ENCODE measurements around the gene DYNC1I1. TPM values are rescaled to one million over a fixed set of nuclear protein-coding genes. Genes with fewer than 3 reads are reported as not detected.

The DYNC1I1 gene
- total RNA-seq, 2 experiments from 2014 or later = not detected

DNA sequence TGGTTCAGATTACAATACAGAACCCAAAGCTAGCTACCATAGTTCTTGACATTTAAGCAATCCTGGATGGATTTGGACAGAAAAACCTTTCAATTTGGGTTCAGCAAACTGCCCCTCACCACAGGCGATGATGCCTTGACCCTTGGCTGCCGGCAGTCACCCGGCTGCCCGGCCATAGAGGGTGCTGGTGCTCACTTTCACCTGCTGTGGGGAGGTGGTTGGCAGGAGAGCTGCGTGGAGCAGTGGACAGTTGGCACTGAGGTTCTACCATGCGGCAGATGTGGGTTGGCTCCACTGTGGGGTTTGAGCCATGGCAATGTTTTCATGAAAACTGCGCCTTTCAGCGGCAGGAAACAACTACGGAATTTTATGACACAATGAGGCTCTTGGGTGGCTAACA lies 99.5 kb downstream of the DYNC1I1 start:
- ATAC-seq (no peak), DNase-seq (no peak)
- no peaks in the 10 kb centered on the region for H3K9me3 Mint-ChIP-seq (ENCODE audit: insufficient read depth)
- ChIA-PET POLR2A (no interaction called here), CTCF (interaction anchor here (1.2 to 1.8 kb wide), 3 partner anchors 26 to 360 kb away, joined by 3 to 10 read pairs (median 5); no protein-coding TSS in a partner anchor)
- no peak overlapping the region for H3K4me3 Mint-ChIP-seq
- H3K36me3 Mint-ChIP-seq (ENCODE audit: low read depth) = no peaks in the 10 kb centered on the region
- H3K4me1 Mint-ChIP-seq (ENCODE audit: low read depth) = no peaks in the 10 kb centered on the region
- H3K27me3 Mint-ChIP-seq (ENCODE audit: low read depth) = no peaks in the 10 kb centered on the region
- no peak overlapping the region for H3K27ac Mint-ChIP-seq

DNA sequence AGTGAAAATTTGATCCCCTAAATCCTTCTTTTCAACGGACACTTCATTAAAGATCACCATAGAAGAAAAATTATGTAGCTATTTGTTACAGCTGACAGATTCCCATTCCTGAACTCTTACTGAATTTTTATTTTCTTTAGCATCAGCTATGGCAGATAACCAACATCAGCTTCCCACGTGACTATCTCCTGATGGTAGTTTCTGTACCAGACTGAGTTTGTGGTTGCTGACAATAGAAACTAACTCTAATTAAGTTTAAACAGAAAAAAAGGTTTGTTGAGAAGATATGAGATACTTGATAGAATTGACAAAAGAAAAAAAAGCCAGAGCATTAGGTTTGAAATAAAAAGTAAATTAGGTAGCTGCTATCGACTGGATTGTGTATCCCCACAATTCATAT lies 101.8 kb downstream of the DYNC1I1 start:
- no peak for DNase-seq
- Mint-ChIP-seq H3K36me3 (ENCODE audit: low read depth) (no peaks in the 10 kb centered on the region), H3K9me3 (ENCODE audit: insufficient read depth) (no peaks in the 10 kb centered on the region), H3K4me1 (ENCODE audit: low read depth) (no peaks in the 10 kb centered on the region), H3K4me3 (no peak overlapping the region), H3K27ac (no peak overlapping the region), H3K27me3 (ENCODE audit: low read depth) (no peaks in the 10 kb centered on the region)
- ChIA-PET POLR2A (no interaction called here), CTCF (no interaction called here)
- no peak for ATAC-seq

DNA sequence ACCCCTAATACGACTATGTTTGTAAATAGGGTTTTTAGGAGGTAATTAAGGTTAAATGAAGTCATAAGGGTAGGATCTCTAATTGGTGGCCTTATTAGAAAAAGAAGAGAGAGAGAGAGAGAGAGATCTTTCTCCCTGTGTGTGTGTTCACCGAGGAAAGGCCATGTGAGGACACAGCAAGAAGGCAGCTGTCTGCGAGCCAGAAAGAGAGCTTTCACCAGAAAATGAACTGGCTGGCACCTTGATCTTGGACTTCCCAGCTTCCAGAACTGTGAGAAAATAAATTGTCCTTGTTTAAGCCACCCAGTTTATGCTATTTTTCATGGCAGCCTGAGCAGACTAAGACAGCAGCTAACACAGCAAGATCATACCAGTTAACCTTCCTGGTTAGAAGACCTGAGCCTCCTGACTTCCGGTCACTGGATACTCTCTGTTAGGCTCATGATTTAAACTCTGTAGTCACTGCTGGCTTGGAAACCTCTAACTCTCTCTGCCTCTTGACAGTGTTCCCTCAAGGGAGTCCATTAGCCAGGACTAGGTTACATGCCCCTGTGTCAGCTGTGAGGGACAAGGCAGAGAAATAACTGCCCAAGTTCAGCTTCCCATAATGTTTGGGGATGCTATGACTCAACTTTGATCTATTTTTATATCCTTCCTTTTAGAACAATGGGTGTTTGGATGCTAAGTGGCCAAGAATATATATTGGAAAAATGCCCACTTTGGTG lies 102.3 kb downstream of the DYNC1I1 start:
- Mint-ChIP-seq H3K27ac (no peak overlapping the region), H3K9me3 (ENCODE audit: insufficient read depth) (no peaks in the 10 kb centered on the region), H3K4me3 (no peak overlapping the region), H3K27me3 (ENCODE audit: low read depth) (no peaks in the 10 kb centered on the region), H3K36me3 (ENCODE audit: low read depth) (no peaks in the 10 kb centered on the region), H3K4me1 (ENCODE audit: low read depth) (no peaks in the 10 kb centered on the region)
- POLR2A ChIA-PET = no interaction called here
- DNase-seq = no peak
- CTCF ChIA-PET = no interaction called here
- ATAC-seq = no peak

DNA sequence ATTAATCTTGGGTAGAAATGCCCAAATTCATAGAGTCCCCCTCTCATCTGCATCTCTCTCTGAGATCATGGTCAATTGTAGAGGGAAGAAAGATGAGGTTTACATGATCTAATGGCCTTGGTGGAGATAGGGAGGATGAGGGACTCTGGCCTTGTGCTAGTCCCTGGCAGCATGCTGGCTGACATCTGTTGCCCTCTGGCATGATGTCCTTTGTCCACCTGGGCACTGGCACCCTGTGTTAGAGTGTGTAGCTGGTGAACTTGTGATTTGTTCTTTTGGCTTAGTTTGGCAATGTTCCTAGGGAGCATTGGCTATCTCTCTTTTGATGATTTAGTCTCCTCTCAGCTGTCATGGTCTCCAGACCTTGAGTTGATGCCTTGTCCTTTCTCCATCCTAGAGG lies 103.2 kb downstream of the DYNC1I1 start:
- Mint-ChIP-seq H3K27ac (no peak overlapping the region), H3K27me3 (ENCODE audit: low read depth) (no peaks in the 10 kb centered on the region), H3K4me1 (ENCODE audit: low read depth) (no peaks in the 10 kb centered on the region), H3K9me3 (ENCODE audit: insufficient read depth) (no peaks in the 10 kb centered on the region), H3K36me3 (ENCODE audit: low read depth) (no peaks in the 10 kb centered on the region), H3K4me3 (no peak overlapping the region)
- ChIA-PET CTCF (interaction anchor here (0.6 kb wide), 1 partner anchor 8 kb away, joined by 3 read pairs; no protein-coding TSS in a partner anchor), POLR2A (no interaction called here)
- DNase-seq (no peak), ATAC-seq (no peak)

DNA sequence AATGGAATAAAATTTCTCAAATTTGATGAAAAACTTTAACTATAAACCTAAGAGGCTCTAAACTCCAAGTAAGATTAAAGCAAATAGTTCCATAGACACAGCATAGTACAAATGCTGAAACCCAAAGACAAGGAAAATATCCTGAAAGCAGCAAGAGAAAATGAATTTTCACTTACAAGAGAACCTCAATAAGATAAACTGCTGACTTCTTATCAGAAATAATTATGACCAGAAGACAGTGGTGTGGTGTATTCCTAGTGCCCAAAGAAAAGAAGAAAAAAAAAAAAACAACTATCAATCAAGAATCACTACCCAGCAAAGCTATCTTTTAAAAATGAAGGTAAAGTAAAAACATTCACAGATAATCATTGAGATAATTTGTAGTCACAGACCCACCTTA lies 106.3 kb downstream of the DYNC1I1 start:
- ChIA-PET POLR2A (no interaction called here), CTCF (no interaction called here)
- ATAC-seq (no peak), DNase-seq (no peak)
- Mint-ChIP-seq H3K27me3 (ENCODE audit: low read depth) (no peaks in the 10 kb centered on the region), H3K27ac (no peak overlapping the region), H3K9me3 (ENCODE audit: insufficient read depth) (no peaks in the 10 kb centered on the region), H3K4me3 (no peak overlapping the region), H3K4me1 (ENCODE audit: low read depth) (no peaks in the 10 kb centered on the region), H3K36me3 (ENCODE audit: low read depth) (no peaks in the 10 kb centered on the region)

DNA sequence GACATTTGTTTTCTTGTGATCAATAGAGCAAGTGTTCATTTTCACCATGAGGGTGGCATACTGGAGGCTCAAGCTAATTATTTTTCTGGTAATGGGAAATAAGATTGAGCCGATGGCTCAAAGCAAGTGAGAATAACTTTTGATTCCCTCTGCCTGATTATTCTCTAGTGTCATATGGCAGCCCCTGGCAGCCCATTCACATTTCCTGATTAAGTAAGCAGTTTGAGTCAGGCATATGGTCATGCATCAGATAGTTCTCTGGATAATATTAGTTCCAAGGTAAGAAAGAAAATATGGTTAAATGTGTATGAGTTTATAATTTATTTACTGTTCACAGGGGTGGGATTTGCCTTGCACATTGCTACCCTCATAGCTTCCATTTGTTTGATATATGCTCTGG lies 109.2 kb downstream of the DYNC1I1 start:
- ATAC-seq = no peak
- ChIA-PET CTCF (no interaction called here), POLR2A (no interaction called here)
- Mint-ChIP-seq H3K4me1 (ENCODE audit: low read depth) (no peaks in the 10 kb centered on the region), H3K4me3 (no peak overlapping the region), H3K27me3 (ENCODE audit: low read depth) (no peaks in the 10 kb centered on the region), H3K9me3 (ENCODE audit: insufficient read depth) (no peaks in the 10 kb centered on the region), H3K36me3 (ENCODE audit: low read depth) (no peaks in the 10 kb centered on the region), H3K27ac (no peak overlapping the region)
- DNase-seq = no peak

DNA sequence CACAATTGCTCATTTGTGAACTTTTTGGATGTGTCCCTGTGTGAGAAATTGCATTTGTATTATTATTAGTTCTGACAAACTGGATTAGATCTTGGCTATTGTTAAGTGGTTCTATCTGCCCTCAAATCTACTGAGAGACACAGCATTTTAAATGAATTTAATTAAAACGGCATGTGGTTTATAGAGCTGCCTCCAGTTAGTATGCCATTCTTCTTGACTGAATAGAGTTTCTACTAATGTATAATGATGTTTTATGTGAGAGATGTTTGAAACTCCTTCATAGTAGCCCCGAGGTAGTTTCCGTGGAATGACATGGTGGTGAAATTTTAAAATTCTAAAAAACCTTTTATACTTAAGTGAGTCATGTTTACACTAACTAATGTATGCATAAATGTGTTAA lies 110.9 kb downstream of the DYNC1I1 start:
- ATAC-seq = no peak
- Mint-ChIP-seq H3K27ac (no peak overlapping the region), H3K27me3 (ENCODE audit: low read depth) (no peaks in the 10 kb centered on the region), H3K36me3 (ENCODE audit: low read depth) (no peaks in the 10 kb centered on the region), H3K9me3 (ENCODE audit: insufficient read depth) (no peaks in the 10 kb centered on the region), H3K4me3 (no peak overlapping the region), H3K4me1 (ENCODE audit: low read depth) (no peaks in the 10 kb centered on the region)
- POLR2A ChIA-PET = no interaction called here
- no peak for DNase-seq
- CTCF ChIA-PET = no interaction called here

DNA sequence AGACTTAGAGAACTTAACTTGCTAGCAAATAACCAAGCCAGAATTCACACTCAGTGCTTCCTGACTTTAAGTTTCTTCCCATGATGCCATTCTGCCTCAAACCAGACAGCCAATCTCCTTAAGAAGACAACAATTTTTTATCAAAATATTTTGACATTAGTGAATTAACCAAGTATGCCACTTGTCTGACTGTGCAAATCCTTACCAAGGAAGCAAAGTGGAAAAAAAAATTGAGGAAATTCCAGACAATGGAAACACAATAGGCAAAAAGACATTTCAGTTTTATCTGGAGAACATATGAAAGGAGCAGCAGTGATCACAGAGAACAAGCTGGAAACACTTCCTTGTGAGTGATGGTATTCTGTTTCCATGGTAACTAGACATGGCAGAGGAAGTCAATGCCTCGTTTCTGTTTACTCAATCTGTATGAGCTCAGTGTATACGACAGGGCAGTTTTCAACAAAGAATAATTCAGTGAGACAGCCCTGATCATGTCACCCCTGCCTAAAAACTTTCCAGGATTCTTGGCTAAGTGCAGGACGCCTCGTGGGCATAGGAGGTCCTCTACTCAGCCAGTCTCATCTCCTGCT lies 114.2 kb downstream of the DYNC1I1 start:
- H3K27ac Mint-ChIP-seq = no peak overlapping the region
- ChIA-PET POLR2A (no interaction called here), CTCF (no interaction called here)
- no peak overlapping the region for H3K4me3 Mint-ChIP-seq
- no peak for DNase-seq
- no peak for ATAC-seq
- H3K4me1 Mint-ChIP-seq (ENCODE audit: low read depth) = no peaks in the 10 kb centered on the region
- no peaks in the 10 kb centered on the region for H3K36me3 Mint-ChIP-seq (ENCODE audit: low read depth)
- H3K27me3 Mint-ChIP-seq (ENCODE audit: low read depth) = no peaks in the 10 kb centered on the region
- no peaks in the 10 kb centered on the region for H3K9me3 Mint-ChIP-seq (ENCODE audit: insufficient read depth)

DNA sequence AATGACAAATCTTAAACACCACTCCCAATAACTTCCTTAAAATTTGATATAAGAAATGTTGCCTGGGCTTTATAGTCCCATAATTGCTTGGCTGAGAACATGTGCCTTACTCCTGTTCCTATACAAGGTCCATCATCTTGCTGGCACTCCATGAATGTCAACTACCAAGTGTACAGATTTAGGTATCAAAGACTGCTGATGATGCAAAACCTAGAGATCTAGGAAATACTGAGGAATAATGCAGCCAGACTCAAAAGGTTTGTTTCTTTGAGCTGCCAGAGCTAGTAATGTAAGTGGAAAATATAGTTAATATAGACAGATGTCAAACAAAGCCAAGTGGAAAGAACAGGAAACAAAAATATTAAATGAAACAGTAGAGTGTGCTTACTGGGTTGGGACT lies 121.1 kb downstream of the DYNC1I1 start:
- ATAC-seq (no peak), DNase-seq (no peak)
- CTCF ChIA-PET = no interaction called here
- Mint-ChIP-seq H3K36me3 (ENCODE audit: low read depth) (no peaks in the 10 kb centered on the region), H3K9me3 (ENCODE audit: insufficient read depth) (no peaks in the 10 kb centered on the region), H3K27me3 (ENCODE audit: low read depth) (no peaks in the 10 kb centered on the region), H3K27ac (no peak overlapping the region), H3K4me1 (ENCODE audit: low read depth) (no peaks in the 10 kb centered on the region), H3K4me3 (no peak overlapping the region)
- POLR2A ChIA-PET = no interaction called here

DNA sequence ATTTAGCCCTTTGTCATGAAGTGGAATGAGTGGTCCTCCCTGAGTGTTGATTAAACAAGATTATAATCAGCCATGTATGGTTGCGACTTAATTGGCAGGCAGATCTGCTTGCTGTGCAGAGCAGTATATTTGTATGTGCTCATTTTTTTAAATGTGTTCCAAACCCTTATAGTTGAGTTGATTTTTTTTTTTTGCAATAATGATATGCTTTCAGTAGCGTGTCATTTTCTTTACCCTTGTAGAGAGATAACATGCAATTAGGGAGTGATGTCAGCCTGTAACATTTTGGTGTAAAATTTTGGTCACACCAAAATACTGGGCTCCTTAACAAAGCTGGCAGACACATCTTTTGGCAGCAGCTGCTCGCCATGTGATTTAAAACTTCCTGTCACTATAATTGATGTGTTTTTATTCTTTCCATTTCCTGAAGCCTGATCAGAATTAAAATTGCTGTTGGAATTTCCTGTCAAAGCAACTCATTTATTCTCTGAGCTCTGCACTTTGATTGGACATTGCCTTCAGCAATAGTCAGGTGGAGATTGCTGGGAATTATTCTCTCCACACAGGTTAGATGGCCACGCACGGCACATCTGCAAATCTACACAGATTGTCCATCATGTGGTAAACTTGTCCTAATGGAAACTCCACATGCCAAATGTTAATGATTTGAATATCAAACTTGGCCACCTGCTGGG lies 125.3 kb downstream of the DYNC1I1 start:
- ChIA-PET CTCF (no interaction called here), POLR2A (no interaction called here)
- H3K4me3 Mint-ChIP-seq = no peak overlapping the region
- no peaks in the 10 kb centered on the region for H3K27me3 Mint-ChIP-seq (ENCODE audit: low read depth)
- DNase-seq = no peak
- no peaks in the 10 kb centered on the region for H3K4me1 Mint-ChIP-seq (ENCODE audit: low read depth)
- ATAC-seq = no peak
- H3K36me3 Mint-ChIP-seq (ENCODE audit: low read depth) = no peaks in the 10 kb centered on the region
- no peak overlapping the region for H3K27ac Mint-ChIP-seq
- H3K9me3 Mint-ChIP-seq (ENCODE audit: insufficient read depth) = no peaks in the 10 kb centered on the region

DNA sequence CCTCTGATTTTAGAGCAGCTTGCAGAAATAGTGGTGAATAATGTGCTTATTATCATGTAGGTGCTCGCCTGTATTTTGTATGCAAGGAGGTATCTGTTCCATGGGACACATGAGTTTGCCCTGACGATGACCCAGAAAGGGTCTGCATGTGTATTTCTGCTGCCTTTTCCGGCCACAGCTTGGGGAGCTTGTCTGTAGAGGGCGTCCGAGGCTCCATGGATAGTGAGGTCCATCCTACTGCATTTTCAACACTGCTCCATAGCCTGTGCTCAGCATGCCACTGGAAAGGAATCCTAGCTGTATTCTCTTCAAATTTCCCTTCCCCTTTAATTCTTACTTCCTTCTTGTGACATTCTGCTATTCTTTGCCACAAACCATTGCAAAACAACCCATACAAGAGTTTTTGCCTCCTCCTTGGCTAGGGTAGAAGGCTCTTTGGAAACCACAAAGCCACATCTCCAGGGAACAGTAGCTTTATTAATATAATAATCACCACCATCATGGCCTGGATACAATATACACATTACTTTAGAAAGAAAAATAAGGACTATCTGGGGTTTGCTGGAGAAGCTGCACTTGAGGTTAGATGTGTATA lies 127.7 kb downstream of the DYNC1I1 start:
- no peaks in the 10 kb centered on the region for H3K36me3 Mint-ChIP-seq (ENCODE audit: low read depth)
- H3K4me3 Mint-ChIP-seq = no peak overlapping the region
- ATAC-seq (no peak), DNase-seq (no peak)
- H3K4me1 Mint-ChIP-seq (ENCODE audit: low read depth) = no peaks in the 10 kb centered on the region
- no peak overlapping the region for H3K27ac Mint-ChIP-seq
- ChIA-PET POLR2A (no interaction called here), CTCF (interaction anchor here (1.5 kb wide), 1 partner anchor 16 kb away, joined by 4 read pairs; no protein-coding TSS in a partner anchor)
- no peaks in the 10 kb centered on the region for H3K27me3 Mint-ChIP-seq (ENCODE audit: low read depth)
- H3K9me3 Mint-ChIP-seq (ENCODE audit: insufficient read depth) = no peaks in the 10 kb centered on the region

DNA sequence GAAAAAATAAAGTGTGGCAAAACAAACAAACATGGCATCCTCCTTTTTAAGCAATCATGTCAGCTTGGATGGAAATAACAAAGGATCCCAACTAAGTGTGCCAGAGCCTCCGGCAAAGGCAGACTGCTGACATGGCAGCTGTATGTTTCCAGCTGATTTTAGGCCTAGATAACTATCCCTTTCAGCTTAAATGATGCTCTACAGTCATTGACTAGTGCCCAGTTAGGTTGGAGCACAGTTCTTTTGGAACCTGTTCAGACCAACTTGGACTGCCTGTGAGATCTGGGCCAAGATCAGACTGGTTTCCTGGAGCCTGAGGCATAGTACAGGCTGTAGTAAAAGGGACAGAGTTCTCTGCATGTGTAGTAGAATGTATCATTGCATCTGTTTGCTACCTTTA lies 128.7 kb downstream of the DYNC1I1 start:
- no peaks in the 10 kb centered on the region for H3K4me1 Mint-ChIP-seq (ENCODE audit: low read depth)
- no peak overlapping the region for H3K4me3 Mint-ChIP-seq
- ChIA-PET POLR2A (no interaction called here), CTCF (interaction anchor here (2.3 kb wide), 1 partner anchor 15 kb away, joined by 8 read pairs; no protein-coding TSS in a partner anchor)
- no peak for ATAC-seq
- H3K36me3 Mint-ChIP-seq (ENCODE audit: low read depth) = no peaks in the 10 kb centered on the region
- no peaks in the 10 kb centered on the region for H3K9me3 Mint-ChIP-seq (ENCODE audit: insufficient read depth)
- no peak overlapping the region for H3K27ac Mint-ChIP-seq
- no peak for DNase-seq
- H3K27me3 Mint-ChIP-seq (ENCODE audit: low read depth) = no peaks in the 10 kb centered on the region
